ENCODE results near the gene DNAJC13. TPM values are rescaled to one million over a fixed set of nuclear protein-coding genes. Genes with fewer than 3 reads are reported as not detected.

DNAJC13 gene
- total and polyA plus RNA-seq, 2 donors (not counting 3 experiments of a cell fraction or from before 2014, with no cell fraction given) = 14.3 to 71.7 TPM

- Histone ChIP-seq H3K4me1 (ENCODE audit: control insufficient read depth, extremely low read depth, insufficient read depth, low read length) (no peaks in the 10 kb centered on the region), H3K27ac (ENCODE audit: insufficient read depth, low read depth, low read length) (no peak overlapping the region), H3K36me3 (ENCODE audit: control insufficient read depth in 2 of 2, extremely low read depth in 1 of 2, insufficient read depth in 2 of 2, low read length in 2 of 2) (peaks cover 11 to 46% of the 10 kb centered on the region in 2 experiments), H3K79me2 (ENCODE audit: control insufficient read depth, insufficient read depth, low read length) (no peaks in the 10 kb centered on the region), H3K4me2 (ENCODE audit: insufficient read depth, low read length) (no peak overlapping the region), H4K20me1 (replicated peaks; ENCODE audit: control insufficient read depth, extremely low read depth, insufficient read depth, low read length) (no peaks in the 10 kb centered on the region), H3K9me1 (replicated peaks; ENCODE audit: control insufficient read depth, extremely low read depth, insufficient read depth, low read length) (no peaks in the 10 kb centered on the region), H3K4me3 (replicated peaks in 1 of 3; ENCODE audit: insufficient read depth in 1 of 3, low read depth in 1 of 3, low read length in 3 of 3) (no peak overlapping the region), H3K9ac (replicated peaks; ENCODE audit: extremely low read depth, insufficient read depth, low read length) (no peak overlapping the region), H2AFZ (ENCODE audit: low read depth, low read length) (no peak overlapping the region), H3K27me3 (ENCODE audit: control insufficient read depth in 2 of 2, insufficient read depth in 2 of 2, low read length in 2 of 2) (no peaks in the 10 kb centered on the region), H3K9me3 (replicated peaks; ENCODE audit: control insufficient read depth, insufficient read depth, low read length) (no peaks in the 10 kb centered on the region)
- ChIA-PET POLR2A (no interaction called here), CTCF (interaction anchor here (1.1 to 2.6 kb wide), 2 partner anchors 27 to 135 kb away, joined by 3 to 19 read pairs; no protein-coding TSS in a partner anchor)
- intact Hi-C loops (cut with micrococcal nuclease) = no loop called here
- FAIRE-seq (no peak), DNase-seq (ENCODE audit: low read depth, low spot score) (no peak)
- BruUV-seq (replicated peaks) = no TSS peak
- no peak for TF ChIP-seq JUN (IDR thresholded peaks at IDR 0.05; ENCODE audit: borderline replicate concordance, insufficient read depth, insufficient read length, low read depth)
- TF ChIP-seq MAX (IDR thresholded peaks at IDR 0.05; ENCODE audit: insufficient read depth, insufficient read length) = no peak
- dilution Hi-C loops (cut with MboI; ENCODE audit: extremely low pct_ligation_motif_present, low sequenced_read_pairs) = no loop called here
These were observed 90.4 kb downstream of the DNAJC13 start for GRCh38 chr3:132507657-132508056.

- no peak overlapping the region for H3K4me2 ChIP-seq (ENCODE audit: insufficient read depth, low read length)
- no peaks in the 10 kb centered on the region for H3K9me1 ChIP-seq (replicated peaks; ENCODE audit: control insufficient read depth, extremely low read depth, insufficient read depth, low read length)
- no peaks in the 10 kb centered on the region for H3K79me2 ChIP-seq (ENCODE audit: control insufficient read depth, insufficient read depth, low read length)
- FAIRE-seq = no peak
- H4K20me1 ChIP-seq (replicated peaks; ENCODE audit: control insufficient read depth, extremely low read depth, insufficient read depth, low read length) = no peaks in the 10 kb centered on the region
- H3K27ac ChIP-seq (ENCODE audit: insufficient read depth, low read depth, low read length) = no peak overlapping the region
- H3K9me3 ChIP-seq (replicated peaks; ENCODE audit: control insufficient read depth, insufficient read depth, low read length) = no peaks in the 10 kb centered on the region
- POLR2A ChIA-PET = no interaction called here
- TF ChIP-seq EZH2 (IDR thresholded peaks at IDR 0.05; ENCODE audit: borderline replicate concordance, low read depth, low read length, severe bottlenecking) (no peak), GATA2 (IDR thresholded peaks at IDR 0.05; ENCODE audit: insufficient read depth, insufficient read length, low read depth, low read length) (no peak), MYC (IDR thresholded peaks at IDR 0.05; ENCODE audit: low read depth, low read length) (no peak), JUN (IDR thresholded peaks at IDR 0.05; ENCODE audit: borderline replicate concordance, insufficient read depth, insufficient read length, low read depth) (no peak), POLR2A (IDR thresholded peaks at IDR 0.05; ENCODE audit: low read depth, low read length) (no peak), MAX (IDR thresholded peaks at IDR 0.05; ENCODE audit: insufficient read depth, insufficient read length) (no peak), POLR2AphosphoS5 (IDR thresholded peaks at IDR 0.05; ENCODE audit: insufficient read depth, low read depth, low read length) (no peak)
- TF ChIP-seq, protein P1, sequence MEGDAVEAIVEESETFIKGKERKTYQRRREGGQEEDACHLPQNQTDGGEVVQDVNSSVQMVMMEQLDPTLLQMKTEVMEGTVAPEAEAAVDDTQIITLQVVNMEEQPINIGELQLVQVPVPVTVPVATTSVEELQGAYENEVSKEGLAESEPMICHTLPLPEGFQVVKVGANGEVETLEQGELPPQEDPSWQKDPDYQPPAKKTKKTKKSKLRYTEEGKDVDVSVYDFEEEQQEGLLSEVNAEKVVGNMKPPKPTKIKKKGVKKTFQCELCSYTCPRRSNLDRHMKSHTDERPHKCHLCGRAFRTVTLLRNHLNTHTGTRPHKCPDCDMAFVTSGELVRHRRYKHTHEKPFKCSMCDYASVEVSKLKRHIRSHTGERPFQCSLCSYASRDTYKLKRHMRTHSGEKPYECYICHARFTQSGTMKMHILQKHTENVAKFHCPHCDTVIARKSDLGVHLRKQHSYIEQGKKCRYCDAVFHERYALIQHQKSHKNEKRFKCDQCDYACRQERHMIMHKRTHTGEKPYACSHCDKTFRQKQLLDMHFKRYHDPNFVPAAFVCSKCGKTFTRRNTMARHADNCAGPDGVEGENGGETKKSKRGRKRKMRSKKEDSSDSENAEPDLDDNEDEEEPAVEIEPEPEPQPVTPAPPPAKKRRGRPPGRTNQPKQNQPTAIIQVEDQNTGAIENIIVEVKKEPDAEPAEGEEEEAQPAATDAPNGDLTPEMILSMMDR (IDR thresholded peaks at IDR 0.05; ENCODE audit: extremely low read depth in 1 of 2, insufficient read depth in 1 of 2, low read depth in 1 of 2, low read length in 2 of 2) = no peak
- no peak overlapping the region for H2AFZ ChIP-seq (ENCODE audit: low read depth, low read length)
- H3K27me3 ChIP-seq (ENCODE audit: control insufficient read depth in 2 of 2, insufficient read depth in 2 of 2, low read length in 2 of 2) = no peaks in the 10 kb centered on the region
- H3K4me3 ChIP-seq (replicated peaks in 1 of 3; ENCODE audit: insufficient read depth in 1 of 3, low read depth in 1 of 3, low read length in 3 of 3) = no peak overlapping the region
- DNase-seq (ENCODE audit: low read depth, low spot score) = no peak
- CTCF ChIA-PET = interaction anchor here (1.1 to 2.6 kb wide), 3 partner anchors 22 to 133 kb away, joined by 3 to 19 read pairs (median 4); no protein-coding TSS in a partner anchor
- no TSS peak for BruUV-seq (replicated peaks)
- peaks cover 14 to 46% of the 10 kb centered on the region in 2 experiments for H3K36me3 ChIP-seq (ENCODE audit: control insufficient read depth in 2 of 2, extremely low read depth in 1 of 2, insufficient read depth in 2 of 2, low read length in 2 of 2)
- dilution Hi-C loops (cut with MboI; ENCODE audit: extremely low pct_ligation_motif_present, low sequenced_read_pairs) (no loop called here), intact Hi-C loops (cut with micrococcal nuclease) (no loop called here)
- H3K9ac ChIP-seq (replicated peaks; ENCODE audit: extremely low read depth, insufficient read depth, low read length) = no peak overlapping the region
- H3K4me1 ChIP-seq (ENCODE audit: control insufficient read depth, extremely low read depth, insufficient read depth, low read length) = no peaks in the 10 kb centered on the region
These were observed 91.8 kb downstream of the DNAJC13 start for GRCh38 chr3:132509096-132509495.
